C4-2B (cell line): ENCODE results near the gene GSPT1.

Experiments used
- ZFX ChIP-seq: fragments of 450-650 bp; IDR thresholded peaks from 2 replicates; pipeline ENCODE4 v1.6.1; 2017
- TF ChIP-seq, protein P1 (sequence below): fragments of 450-650 bp; conservative IDR thresholded peaks from 2 replicates; pipeline ENCODE4 v1.5.1; 2017; ENCODE audit warnings: mild to moderate bottlenecking

DNA sequence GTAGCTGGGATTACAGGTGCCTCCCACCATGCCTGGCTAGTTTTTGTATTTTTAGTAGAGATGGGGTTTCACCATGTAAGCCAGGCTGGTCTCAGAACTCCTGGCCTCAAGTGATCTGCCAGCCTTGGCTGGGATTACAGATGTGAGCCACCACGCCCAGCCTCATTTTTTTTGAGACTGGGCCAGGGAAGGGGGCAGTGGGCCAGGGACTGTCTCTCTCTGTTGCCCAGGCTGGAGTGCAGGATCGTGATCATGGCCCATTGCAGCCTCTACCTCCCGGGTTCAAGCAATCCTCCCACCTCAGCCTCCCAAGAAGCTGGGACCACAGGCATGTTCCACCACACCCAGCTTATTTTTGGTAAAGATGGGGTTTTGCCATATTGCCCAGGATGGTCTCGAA lies 80.4 kb downstream of the GSPT1 start:
- TF ChIP-seq, protein P1, sequence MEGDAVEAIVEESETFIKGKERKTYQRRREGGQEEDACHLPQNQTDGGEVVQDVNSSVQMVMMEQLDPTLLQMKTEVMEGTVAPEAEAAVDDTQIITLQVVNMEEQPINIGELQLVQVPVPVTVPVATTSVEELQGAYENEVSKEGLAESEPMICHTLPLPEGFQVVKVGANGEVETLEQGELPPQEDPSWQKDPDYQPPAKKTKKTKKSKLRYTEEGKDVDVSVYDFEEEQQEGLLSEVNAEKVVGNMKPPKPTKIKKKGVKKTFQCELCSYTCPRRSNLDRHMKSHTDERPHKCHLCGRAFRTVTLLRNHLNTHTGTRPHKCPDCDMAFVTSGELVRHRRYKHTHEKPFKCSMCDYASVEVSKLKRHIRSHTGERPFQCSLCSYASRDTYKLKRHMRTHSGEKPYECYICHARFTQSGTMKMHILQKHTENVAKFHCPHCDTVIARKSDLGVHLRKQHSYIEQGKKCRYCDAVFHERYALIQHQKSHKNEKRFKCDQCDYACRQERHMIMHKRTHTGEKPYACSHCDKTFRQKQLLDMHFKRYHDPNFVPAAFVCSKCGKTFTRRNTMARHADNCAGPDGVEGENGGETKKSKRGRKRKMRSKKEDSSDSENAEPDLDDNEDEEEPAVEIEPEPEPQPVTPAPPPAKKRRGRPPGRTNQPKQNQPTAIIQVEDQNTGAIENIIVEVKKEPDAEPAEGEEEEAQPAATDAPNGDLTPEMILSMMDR: no peak
- TF ChIP-seq ZFX: no peak
